IPS-15b (cell line): ENCODE measurements around the gene MYB.

ENCODE experiments used
- H3K27me3 ChIP-seq: one replicate; pipeline ENCODE4 v1.6.1; 2013; ENCODE audit warnings: low read length; ENCODE audit not compliant: control insufficient read depth, insufficient read depth
- H3K36me3 ChIP-seq: one replicate; pipeline ENCODE4 v1.6.1; 2013; ENCODE audit warnings: low read length; ENCODE audit not compliant: control insufficient read depth, insufficient read depth
- H3K4me1 ChIP-seq: one replicate; pipeline ENCODE4 v1.6.1; 2013; ENCODE audit warnings: mild to moderate bottlenecking, low read length; ENCODE audit not compliant: control insufficient read depth, insufficient read depth
- H3K4me3 ChIP-seq: one replicate; pipeline ENCODE4 v1.5.1; 2013; ENCODE audit warnings: low read depth, low read length
- H3K9ac ChIP-seq: one replicate; pipeline ENCODE4 v1.6.1; 2013; ENCODE audit warnings: low read depth, mild to moderate bottlenecking, low read length
- H3K9me3 ChIP-seq: one replicate; pipeline ENCODE4 v1.6.1; 2013; ENCODE audit warnings: mild to moderate bottlenecking, low read length; ENCODE audit not compliant: control insufficient read depth, insufficient read depth

MYB gene

DNA sequence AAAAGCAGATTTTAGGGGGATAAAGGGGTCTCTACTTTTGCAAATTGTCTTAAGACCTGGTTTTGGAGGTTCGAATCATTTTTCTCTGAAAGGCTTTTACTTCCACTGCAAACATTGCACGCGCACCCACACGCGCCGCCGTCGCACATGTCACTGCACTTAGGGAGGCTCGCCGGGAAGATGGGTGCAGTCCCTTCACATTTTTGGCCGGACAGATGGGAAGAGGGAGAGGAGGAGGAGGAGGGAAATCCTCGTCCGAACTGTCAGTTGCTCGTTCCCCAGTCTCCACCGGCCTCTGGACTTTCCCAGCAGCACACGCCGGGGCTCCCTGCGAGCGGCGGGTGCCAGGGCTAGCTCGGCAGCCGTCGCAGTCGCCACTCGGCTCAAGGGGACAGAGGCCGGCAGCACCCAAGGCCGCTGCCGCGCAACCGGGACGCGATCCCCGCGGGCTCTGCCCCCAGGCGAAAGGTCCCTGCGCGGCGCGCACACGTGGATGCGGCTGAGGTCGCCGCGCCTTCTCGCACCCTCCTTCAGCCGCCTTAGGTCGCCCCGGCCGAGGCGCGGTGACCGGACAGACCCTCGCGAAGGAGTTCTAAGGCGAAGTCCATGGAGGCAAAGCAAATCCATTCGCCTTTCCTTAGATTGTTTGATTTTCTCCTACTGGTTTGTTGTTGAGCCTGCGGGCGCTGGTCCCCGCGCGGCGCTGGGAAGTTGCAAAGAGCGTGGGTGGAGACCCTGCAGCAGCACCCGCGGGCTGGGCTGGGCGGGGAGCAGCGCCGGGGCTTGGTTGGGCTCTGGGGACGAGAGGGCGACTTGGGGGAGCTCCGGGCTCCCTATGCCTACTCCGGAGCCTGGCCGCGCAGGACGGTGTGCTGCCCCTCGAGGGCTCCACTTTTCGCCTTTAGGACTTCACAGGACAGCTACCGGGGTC is 1.2 kb downstream of the MYB start:
- H3K36me3 ChIP-seq, result no peaks in the 10 kb centered on the region
- H3K9me3 ChIP-seq, result no peaks in the 10 kb centered on the region
- peak overlapping the region; percentile 48 for H3K9ac ChIP-seq
- H3K27me3 ChIP-seq, result peaks cover 25% of the 10 kb centered on the region
- H3K4me1 ChIP-seq, result peaks cover 6% of the 10 kb centered on the region
- H3K4me3 ChIP-seq, result peak overlapping the region; percentile 73

DNA sequence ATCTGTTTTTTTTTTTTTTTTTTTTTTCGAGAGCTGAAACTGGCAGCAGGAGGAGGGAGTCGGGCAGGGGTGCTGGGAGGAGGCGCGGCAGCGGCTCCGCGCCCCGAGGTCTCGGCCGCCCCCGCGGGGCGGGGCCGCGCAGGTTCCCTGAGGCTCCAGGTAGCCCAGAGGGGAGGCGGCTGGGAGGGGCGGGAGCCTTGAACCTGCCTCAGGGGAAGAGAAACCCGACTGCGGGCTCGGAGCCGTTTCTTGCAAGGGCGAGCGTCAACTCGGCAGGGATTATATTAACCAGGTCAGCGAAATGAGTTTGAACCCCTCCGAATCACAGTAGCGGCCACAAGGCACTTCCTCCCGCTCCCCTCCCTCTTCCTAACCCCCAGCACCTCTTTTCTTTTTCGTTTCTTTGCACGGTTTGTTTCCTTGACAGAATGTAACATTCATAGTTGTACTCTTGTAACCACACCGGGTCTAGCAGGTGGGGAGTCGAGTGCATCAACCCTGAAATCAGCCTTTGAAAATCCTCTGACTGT is 2.0 kb downstream of the MYB start:
- Histone ChIP-seq H3K27me3 (peaks cover 25% of the 10 kb centered on the region), H3K4me1 (peaks cover 6% of the 10 kb centered on the region), H3K4me3 (peak overlapping the region; percentile 73), H3K9ac (peak overlapping the region; percentile 1), H3K36me3 (no peaks in the 10 kb centered on the region), H3K9me3 (no peaks in the 10 kb centered on the region)

DNA sequence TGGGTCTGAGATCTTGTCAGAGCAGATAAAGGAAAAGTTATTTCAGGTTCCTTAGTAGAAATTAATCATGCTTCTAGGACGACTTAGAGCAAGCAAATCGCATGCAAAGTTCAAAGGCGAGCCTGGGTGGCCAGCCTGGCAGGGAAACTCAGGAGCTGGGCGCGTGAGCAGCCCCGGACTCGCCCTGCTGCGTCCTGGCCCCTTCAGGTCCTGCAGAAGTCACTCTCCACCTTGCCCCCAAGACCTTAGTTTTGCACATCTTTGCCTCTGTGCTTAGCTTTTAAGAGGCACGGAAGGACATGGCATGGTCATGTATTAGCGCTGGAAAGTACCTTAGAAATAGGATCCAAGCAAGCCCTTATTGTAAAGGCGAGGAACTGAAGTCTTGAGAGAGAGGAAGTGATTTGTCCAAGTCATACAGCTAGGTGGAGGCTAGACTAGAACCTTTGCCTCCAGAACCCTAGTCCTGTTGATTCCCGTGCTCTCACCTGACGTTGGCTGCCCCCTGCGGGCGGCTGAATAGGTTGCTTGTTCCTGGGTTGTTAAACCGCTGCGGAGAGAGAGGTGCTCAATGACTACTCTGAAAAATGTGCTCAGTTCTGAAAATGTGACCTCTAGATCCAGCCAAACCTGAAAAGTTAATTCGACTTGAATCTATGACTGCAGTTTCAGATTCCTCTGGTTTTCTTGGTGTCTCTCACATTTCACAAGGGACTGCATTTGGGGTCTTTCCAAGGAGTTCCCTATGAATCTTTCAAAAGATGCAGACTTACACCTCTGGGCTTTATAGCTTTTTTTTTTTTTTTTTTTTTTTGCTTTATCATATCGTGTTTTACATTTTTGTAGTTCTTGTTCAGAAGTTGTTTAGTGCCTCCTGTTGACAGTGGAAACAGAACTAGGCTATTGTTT is 2.7 kb downstream of the MYB start:
- Histone ChIP-seq H3K27me3 (peaks cover 25% of the 10 kb centered on the region), H3K4me3 (peak overlapping the region; percentile 73), H3K36me3 (no peaks in the 10 kb centered on the region), H3K9ac (no peak overlapping the region), H3K9me3 (no peaks in the 10 kb centered on the region), H3K4me1 (peaks cover 6% of the 10 kb centered on the region)

DNA sequence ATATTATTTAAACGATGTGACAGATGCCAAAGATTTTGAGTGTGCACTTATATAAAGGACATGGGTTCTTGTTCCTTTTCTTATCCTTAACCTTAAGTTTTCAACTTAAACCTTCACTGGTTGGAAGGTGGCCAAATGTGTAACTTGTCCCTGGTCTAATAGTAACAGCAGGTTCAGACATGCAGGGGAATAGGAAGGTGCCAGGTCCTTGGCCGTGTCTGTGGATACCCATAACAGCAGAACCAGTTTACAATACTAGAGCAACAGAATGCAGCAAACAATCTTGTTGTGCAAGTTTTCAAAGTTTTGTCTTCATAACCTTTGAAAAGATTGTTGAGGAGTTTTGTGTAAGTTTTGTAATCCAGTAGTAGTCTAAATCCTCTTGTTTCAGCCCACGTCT is 4.4 kb downstream of the MYB start:
- no peak overlapping the region for H3K4me3 ChIP-seq
- H3K9ac ChIP-seq, result no peak overlapping the region
- no peaks in the 10 kb centered on the region for H3K9me3 ChIP-seq
- no peaks in the 10 kb centered on the region for H3K36me3 ChIP-seq
- H3K4me1 ChIP-seq, result peaks cover 6% of the 10 kb centered on the region
- H3K27me3 ChIP-seq, result peaks cover 17% of the 10 kb centered on the region

DNA sequence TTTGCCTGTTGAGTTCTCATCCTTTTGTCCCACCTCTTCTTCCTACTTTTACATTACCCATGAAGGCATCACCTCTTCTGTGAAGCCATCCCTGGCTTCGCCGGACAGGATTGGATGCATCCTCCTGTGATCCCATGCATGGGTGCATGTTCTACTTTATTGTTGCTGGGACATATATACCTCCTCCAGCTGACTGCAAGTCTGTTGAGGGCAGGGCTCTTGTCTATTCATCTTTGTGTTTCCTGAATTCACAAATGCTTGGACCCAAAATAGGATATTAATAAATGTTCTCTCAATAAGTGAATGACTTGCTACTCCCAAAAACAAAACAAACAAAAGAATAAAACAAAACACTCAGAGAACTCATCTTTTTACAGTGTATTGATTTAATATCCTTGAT is 5.1 kb downstream of the MYB start:
- Histone ChIP-seq H3K36me3 (no peaks in the 10 kb centered on the region), H3K9me3 (no peaks in the 10 kb centered on the region), H3K4me3 (no peak overlapping the region), H3K9ac (no peak overlapping the region), H3K27me3 (peaks cover 17% of the 10 kb centered on the region), H3K4me1 (peaks cover 6% of the 10 kb centered on the region)

DNA sequence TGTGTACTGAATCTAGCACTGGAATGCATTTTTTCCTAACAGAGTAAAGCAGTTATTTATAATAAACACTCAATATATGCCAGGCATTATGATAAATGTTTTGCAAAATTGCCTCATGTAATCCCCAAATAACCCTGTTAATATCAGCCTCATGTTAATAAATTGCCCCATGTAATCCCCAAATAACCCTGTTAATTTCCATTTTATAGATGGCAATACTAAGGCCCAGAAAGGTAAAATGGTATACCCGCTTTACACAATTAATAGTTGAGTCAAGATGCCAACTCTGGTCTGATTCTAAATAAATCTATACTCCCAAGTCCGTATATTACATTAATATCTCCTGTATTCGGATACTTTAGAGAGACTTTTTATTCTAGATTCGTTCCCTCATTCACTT is 6.3 kb downstream of the MYB start:
- Histone ChIP-seq H3K9ac (no peak overlapping the region), H3K4me1 (peaks cover 6% of the 10 kb centered on the region), H3K9me3 (no peaks in the 10 kb centered on the region), H3K4me3 (no peak overlapping the region), H3K36me3 (no peaks in the 10 kb centered on the region), H3K27me3 (peaks cover 10% of the 10 kb centered on the region)

DNA sequence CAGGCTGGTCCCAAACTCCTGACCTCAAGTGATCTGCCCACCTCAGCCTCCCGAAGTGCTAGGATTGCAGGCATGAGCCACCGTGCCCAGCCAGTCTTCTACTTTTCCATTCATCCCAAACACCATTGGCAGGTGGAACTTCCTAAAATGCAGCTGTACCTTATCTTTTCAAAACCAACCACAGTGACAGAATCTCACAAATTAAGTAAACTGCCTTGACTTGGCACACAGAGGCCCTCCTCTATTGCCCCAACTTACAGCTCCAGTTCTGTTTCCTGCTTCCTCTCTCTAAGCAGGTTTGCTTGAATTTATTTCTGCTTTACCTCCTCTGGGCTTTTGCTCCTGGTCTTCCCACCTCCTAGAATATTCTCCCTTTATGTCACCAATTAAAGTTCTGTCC is 7.6 kb downstream of the MYB start:
- H3K36me3 ChIP-seq, result no peaks in the 10 kb centered on the region
- H3K27me3 ChIP-seq, result peaks cover under 1% of the 10 kb centered on the region
- peaks cover 6% of the 10 kb centered on the region for H3K4me1 ChIP-seq
- no peaks in the 10 kb centered on the region for H3K9me3 ChIP-seq
- H3K9ac ChIP-seq, result no peak overlapping the region
- H3K4me3 ChIP-seq, result no peak overlapping the region

DNA sequence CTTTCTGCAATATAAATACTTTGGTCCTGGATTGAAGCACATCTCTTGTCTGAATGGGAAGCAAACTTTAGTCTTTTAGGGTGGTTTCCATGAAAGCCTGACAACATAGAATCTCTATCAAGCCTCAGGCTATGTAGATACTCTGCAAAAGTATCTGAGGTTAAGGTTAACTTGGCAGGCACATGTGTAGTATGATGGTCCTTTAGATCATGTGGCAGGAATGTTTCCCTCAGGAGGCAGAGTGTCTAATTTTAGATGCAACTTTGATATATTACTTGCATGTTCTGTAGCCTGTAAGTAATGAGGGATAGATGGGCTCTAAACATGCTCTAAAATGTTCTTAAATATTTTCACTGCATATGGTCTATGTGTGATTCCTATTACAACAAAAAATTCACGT is 8.2 kb downstream of the MYB start:
- Histone ChIP-seq H3K4me1 (peaks cover 2% of the 10 kb centered on the region), H3K27me3 (no peaks in the 10 kb centered on the region), H3K9ac (no peak overlapping the region), H3K9me3 (no peaks in the 10 kb centered on the region), H3K4me3 (no peak overlapping the region), H3K36me3 (no peaks in the 10 kb centered on the region)

DNA sequence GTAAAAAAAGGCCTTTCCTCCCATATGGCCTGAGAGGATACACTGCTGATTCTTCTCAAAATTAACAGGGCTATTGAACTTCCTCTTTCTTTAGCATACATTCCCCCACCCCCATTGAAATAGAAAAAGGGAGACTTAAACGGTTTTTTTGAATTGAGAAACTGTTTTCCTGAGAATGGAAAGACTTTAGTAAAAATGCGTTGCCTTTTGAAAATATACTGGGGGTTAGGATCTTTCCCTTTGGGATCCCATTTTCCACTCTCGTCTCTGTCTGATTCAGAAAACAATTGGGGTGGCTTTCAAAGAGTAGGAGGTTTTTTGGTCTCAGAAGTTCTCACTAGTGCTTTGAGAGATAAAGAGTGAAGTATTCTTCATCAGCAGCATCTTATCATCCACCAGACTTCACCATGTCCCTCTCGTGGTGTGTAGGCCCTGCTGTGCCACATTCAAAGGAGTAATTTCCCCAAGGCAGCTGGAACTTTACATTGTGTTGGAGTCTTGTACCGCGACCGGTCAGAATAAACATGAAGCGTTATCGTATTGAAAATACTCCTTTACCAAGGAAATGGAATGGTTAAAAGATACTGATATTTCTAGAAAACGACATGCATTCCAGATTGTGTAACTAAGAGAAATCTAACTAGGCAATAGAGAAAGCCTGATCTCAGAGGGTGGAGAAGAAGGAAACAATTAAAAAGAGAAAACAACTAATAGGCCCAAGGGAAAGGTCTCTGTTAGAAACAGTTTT is 10.6 kb downstream of the MYB start:
- Histone ChIP-seq H3K4me1 (no peaks in the 10 kb centered on the region), H3K4me3 (no peak overlapping the region), H3K9me3 (no peaks in the 10 kb centered on the region), H3K9ac (no peak overlapping the region), H3K27me3 (no peaks in the 10 kb centered on the region), H3K36me3 (peaks cover 8% of the 10 kb centered on the region)

DNA sequence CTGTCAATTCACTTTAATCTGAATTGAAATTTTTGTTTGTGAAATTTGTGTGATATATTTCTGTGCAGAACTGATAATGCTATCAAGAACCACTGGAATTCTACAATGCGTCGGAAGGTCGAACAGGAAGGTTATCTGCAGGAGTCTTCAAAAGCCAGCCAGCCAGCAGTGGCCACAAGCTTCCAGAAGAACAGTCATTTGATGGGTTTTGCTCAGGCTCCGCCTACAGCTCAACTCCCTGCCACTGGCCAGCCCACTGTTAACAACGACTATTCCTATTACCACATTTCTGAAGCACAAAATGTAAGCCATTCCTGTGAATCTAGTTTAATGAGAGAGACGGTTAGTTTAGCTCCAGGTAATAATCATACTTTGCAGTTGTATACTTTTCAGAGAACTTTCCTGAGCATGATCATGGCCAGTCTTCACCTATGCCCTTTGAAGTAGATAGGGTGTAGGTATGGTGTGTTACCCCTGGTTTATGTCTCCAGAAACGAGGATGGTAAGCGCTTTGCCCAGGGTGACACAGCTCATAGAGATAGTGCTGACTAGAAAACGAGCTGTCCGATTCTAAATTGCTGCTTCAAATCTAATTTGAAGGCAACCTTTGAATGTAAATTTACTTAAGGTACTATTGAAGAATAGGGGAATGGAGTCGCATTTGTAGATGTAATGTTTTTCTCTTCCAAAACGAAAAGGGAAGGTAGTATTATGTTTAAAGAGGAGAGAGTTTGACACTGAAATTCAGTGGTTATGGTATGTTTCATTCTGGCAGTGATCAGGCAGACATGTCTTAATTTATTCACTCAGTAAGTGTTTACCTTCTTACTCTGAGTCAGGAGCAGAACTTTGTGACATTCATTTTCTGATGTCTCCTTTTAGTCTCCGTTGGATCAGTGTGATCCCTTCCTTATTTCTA is 11.4 kb downstream of the MYB start:
- H3K9me3 ChIP-seq, result no peaks in the 10 kb centered on the region
- no peaks in the 10 kb centered on the region for H3K27me3 ChIP-seq
- no peak overlapping the region for H3K4me3 ChIP-seq
- peaks cover 8% of the 10 kb centered on the region for H3K36me3 ChIP-seq
- H3K4me1 ChIP-seq, result no peaks in the 10 kb centered on the region
- no peak overlapping the region for H3K9ac ChIP-seq
